ENCODE measurements around the gene TEX30. TPM values are rescaled to one million over a fixed set of nuclear protein-coding genes. Genes with fewer than 3 reads are reported as not detected.
A peak's percentile ranks its signal among the peaks of the same experiment; 100 is the strongest.

TEX30 gene
- 5.9 TPM for total RNA-seq
- long read RNA-seq, transcript TEX30-206 (6 exons, 1,165 nt) = major isoform, 9 of 13 reads
- long read RNA-seq, partial matches to known transcripts = 1 of 13 reads
- long read RNA-seq, other reads (novel, unspliced or antisense) = 1 of 13 reads

DNA sequence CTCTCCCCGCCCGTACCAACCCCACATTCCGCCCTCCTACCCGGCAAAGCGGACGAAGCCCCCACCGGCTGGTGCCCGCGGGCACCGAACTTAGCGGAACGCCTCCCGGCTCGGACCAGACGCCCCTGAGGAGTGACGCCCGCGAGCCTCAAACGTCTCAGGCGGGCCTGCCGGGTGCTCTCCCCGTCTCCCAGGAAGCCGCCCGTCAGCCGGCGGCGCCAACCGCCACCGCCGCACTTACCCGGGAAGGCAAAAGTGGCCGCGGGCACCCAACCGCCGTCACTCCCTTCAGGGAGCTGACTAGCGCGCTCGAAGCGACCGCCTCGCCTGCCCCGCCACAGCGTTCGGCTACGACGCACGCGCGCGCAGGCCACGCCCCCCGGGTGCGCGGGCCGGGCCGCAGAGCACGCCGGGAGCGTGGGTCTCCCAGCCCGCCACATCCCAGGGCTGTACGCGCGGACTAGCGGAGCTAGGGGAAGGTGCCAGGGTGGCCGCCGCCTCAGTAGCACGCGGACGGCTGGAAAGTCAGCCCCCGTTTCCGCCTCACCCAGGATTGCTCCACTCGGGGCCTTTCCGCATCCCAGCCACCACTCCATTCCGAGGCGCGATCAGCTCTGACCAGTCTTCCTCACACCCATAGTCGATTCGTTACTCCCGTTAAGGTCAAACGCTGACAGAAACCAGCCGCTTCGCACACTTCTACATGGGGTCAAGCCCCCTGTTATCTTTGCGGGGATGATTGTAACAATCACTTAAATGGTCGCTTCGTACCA is at the start of gene TEX30:
Gene TEX30 (minus strand): TSS at position 346 of the 773 bp plus-strand sequence. CDS start 3,760 bp downstream, outside the sequence.
- intact Hi-C loops (cut with DNase I) = loop anchor here (1.0 to 2.0 kb wide), 2 partner anchors 27 to 181 kb away; no protein-coding TSS in a partner anchor
- DNase-seq (ENCODE audit: low spot score) = peak; percentile 91

DNA sequence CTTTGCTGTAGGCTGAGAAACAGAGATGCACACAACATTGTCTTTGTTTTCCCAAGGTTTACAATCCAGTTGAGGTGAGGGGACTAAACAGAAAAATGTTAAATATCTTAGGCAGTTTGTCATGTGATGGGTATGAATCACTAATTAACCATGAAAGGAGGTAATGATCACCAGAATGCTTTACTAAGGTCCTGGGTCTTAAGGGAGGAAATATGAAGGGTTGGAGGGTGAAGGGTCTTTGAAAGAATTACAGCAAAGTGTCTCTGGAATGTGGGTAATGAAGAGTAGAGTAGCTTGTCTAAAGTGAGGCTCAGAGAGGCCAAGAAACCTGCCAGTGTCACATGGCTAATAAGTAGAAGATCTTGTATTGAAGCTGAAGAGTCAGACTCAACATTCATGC is 44.3 kb upstream of the TEX30 start:
- intact Hi-C loops (cut with DNase I) = no loop called here
- no peak for DNase-seq (ENCODE audit: low spot score)

DNA sequence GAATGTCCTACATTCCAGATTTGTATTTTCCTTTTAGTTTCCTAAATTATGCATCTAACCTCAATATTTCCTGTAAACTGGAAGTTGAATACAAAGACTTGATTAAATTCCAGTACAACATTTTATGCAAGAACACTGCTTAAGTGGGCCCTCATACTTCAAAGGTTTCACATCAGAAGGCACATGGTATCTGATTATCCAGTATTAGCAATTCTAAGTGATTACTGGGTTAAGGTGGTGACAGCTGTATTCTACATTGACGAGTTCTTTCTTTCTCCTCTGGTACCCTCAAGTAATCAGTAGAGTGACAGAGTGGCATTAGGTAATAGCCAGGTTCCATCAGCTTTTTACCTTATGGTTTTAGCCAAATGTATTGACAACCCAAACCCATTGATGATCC is 43.7 kb upstream of the TEX30 start:
- no peak for DNase-seq (ENCODE audit: low spot score)
- intact Hi-C loops (cut with DNase I) = no loop called here

DNA sequence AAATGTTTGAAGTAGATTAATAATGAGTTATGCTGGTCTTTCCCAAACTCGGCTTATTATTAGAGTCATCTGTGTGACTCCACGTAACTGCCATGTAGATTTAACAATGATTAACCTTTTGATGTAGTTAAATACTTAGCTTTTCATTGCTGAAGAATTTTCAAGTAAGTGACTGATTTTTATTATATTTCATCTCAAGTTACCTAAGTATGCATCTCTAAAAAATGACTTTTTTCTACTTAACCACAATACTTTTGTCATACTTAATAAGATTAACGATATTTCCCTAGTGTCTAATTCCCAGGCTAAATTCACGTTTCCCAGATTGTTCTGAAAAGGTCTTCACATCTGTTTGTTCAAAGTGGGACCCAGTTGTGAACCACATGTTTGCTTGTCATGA is 43.1 kb upstream of the TEX30 start:
- DNase-seq (ENCODE audit: low spot score) = no peak
- intact Hi-C loops (cut with DNase I) = no loop called here

DNA sequence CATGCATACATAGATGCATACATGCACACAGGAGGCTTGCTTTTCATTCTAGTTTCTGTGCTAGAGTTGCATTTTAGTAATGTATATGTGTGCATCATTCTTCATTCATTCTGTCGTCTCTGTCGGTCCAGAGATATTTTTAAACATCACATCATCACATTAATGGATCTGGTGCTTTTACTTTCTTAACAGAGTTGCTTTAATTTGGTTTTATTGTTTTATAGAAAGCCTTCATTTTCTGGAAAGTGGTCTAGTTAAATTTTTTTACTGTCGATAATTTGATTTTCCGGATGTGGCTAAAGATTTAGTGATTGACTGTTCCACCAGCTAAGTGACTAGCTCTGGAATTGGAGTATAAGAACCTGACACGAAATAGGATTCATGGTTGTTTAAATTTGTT is 42.2 kb upstream of the TEX30 start:
- intact Hi-C loops (cut with DNase I) = no loop called here
- DNase-seq (ENCODE audit: low spot score) = no peak

DNA sequence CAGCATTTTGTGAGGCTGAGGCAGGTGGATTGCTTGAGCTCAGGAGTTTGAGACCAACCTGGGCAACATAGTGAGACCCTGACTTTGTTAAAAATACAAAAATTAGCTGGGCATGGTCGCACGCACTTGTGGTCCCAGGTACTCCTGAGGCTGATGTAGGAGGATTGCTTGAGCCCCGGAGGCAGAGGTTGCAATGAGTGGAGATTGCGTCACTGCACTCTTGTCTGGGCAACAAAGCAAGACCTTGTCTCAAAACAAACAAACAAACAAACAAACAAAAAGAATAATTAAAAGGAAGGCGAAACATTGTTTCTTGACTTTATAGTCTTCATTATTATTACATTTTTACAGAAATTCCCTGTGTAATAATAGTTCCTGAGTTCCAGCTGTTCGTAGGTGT is 41.2 kb upstream of the TEX30 start:
- DNase-seq (ENCODE audit: low spot score) = no peak
- intact Hi-C loops (cut with DNase I) = no loop called here

DNA sequence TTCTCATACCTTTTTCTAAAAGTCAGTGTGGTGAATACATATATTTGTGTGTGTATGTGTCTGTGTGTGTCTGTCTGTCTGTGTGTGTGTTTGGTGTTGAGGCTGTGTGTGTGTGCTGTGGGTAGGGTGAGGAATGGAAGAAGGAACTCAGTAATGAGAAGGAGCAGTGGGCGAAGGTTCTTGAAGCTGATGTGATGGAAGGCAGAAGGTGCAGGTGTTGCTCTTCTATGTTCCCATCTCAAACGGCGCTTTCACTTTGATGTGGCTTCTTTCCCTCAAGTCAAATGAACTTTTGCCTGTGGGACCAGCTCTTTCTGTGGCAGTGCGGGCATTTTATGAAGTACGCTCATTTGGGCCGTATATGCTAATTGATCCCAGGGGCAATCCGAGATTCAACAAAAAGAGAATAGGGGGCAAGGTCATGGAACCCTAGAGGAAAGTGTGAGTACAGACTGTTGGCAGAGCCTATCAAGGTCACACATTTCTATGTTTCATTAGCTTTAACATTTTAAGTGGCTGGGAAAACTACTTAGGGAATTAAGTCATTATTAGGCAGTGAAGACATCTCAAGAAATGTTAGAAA is 40.5 kb upstream of the TEX30 start:
- intact Hi-C loops (cut with DNase I) = no loop called here
- no peak for DNase-seq (ENCODE audit: low spot score)

DNA sequence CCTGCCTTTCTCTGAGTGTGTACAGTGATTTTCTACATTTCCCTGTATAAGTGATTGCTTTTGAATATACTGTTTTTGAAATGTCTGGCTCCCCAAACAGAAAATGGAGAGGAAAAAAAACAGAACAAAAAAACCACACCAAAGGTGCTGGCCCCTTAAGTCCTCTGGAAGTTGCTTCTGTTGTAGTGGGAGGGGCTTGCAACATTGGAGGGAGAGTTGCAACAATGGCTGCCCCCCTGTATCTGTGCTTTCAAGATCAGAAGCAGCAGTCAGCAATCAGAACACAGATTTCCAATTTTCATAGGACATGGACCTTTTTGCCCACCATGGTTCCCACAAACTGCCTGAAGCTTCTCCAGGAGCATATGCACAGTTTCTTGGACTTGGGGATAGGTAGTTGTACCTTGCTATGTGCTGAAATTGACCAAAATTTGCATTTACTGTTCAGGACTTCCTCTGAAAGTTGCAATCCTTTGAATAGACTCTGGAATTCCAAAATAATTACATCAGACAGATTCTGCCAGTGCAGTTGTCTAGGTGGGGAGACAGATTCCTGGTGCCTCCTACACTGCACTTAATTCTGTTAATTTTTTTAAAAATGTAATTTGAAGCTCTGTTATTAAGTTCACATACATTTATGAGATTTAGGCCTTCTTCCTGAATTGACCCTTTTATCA is 39.2 kb upstream of the TEX30 start:
- intact Hi-C loops (cut with DNase I) = no loop called here
- DNase-seq (ENCODE audit: low spot score) = no peak

DNA sequence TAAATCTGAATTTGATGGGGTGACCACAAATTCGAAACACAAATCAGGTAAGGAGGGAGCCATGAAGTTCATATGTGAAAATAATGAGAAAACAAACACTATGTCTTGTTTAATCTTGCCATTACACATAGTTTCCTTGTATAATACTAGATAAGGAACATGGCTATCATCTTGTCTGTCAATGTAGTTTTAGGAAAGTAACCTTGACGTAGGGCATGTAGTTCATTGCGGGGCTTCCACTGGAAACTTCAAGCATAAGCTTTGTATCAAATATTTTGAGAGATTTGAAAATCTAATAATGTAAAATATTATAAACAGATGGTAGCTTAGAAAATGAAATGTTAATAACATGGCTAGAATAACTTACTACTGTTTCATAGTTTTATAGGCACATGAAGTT is 34.1 kb upstream of the TEX30 start:
- intact Hi-C loops (cut with DNase I) = no loop called here
- DNase-seq (ENCODE audit: low spot score) = no peak

DNA sequence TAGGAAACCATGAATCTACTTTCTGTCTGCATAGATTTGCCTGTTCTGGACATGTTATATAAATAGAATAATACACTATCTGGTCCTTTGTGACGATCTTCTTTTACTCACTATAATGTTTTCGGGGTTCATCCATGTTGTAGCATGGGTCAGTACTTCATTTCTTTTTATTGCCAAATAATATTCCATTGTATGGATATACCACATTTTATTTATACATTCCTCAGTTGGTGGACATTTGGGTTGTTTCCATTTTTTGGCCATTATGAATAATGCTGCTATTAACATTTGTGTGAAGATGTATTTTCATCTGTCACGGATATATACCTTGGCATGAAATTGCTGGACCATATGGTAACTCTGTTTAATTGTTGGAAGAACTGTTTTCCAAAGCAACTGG is 32.1 kb upstream of the TEX30 start:
- intact Hi-C loops (cut with DNase I) = no loop called here

DNA sequence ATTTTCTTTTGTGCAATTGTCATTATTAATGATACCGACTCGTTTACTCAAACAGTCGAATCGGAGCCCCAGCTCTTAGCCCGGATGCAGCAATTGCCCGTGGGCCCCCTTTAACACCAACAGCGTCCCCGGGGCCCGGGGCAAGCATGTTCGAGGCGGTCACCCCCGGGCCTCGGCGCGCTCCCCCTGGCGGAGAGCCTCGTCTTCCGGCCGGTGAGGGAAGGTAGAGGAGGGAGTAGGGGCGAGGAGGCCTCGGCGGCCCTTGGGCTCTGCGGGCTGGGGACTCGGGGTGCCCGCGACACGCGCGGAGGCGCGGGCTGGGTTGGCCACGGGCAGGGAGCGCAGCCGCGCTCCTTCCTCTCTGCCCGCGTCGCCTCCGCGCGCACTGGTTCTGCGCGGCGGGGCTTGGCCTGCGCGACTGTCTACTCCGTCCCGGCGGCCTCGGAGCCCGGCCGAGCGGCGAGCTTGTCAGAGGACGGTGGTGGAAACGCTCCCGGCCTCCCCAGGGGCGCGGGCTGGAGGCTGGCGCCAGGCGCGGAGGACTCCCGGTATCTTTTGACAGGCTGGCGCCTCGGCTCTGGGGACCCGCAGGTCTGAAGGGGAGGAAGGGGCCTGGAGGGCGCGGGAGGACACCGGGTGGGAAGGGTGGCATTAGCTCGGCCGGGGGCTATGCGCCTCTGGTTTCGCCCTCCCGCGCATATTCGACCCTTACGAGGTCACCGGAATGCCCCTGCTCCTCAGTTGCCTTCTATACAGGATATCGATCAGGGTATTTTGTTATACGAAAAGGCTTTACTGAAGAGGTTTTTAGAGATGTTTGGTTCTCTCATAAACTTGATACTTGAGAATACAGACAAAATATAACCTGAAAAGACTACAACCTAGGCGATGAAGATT is 26.8 kb upstream of the TEX30 start:
- intact Hi-C loops (cut with DNase I) = loop anchor here (1.0 kb wide), 1 partner anchor 27 kb away; the partner anchor contains the start of gene TEX30
- peak; percentile 87 for DNase-seq (ENCODE audit: low spot score)

More for the DNA sequence above, 32.1 kb upstream of the TEX30 start:
- DNase-seq (ENCODE audit: low spot score) = no peak

DNA sequence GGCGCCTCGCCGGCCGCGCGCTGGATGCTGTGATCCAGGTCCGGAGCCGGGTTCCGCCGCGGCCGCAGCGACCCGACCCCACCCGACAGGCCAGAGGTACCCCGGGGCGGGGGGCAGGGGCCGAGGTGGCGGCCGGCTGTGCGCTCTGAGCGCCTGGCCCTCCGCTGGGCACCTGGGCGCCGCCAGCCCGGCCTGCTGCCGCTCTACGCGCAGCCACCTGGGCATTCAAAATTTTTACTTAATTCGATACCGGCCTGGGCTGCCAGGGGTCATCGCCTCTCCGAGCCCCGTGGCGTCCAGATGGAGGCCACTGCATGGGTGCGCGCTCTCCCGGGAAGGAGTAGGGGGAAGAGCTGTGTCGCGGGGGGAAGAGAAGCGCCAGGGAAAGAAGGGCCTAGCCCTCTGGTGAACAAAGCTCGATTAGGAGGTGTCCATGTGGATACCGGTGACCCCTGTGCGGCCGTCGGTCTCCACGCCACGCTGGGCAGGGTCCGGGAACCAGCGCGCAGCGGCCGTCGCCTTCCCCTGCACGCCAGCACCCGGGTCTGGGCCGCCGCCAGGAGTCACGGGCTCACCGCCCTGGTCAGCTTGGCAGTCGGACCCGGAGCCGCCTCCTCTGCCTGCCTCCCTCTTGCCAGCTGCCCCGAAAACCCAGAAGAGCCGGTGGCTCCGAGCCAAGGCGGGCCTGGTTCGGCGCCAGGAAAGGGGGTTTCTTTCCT is 26.0 kb upstream of the TEX30 start:
- DNase-seq (ENCODE audit: low spot score) = no peak
- intact Hi-C loops (cut with DNase I) = loop anchor here (1.0 to 2.0 kb wide), 3 partner anchors 26 to 203 kb away; partner anchors contain the start of genes ERCC5, TEX30 and TPP2

DNA sequence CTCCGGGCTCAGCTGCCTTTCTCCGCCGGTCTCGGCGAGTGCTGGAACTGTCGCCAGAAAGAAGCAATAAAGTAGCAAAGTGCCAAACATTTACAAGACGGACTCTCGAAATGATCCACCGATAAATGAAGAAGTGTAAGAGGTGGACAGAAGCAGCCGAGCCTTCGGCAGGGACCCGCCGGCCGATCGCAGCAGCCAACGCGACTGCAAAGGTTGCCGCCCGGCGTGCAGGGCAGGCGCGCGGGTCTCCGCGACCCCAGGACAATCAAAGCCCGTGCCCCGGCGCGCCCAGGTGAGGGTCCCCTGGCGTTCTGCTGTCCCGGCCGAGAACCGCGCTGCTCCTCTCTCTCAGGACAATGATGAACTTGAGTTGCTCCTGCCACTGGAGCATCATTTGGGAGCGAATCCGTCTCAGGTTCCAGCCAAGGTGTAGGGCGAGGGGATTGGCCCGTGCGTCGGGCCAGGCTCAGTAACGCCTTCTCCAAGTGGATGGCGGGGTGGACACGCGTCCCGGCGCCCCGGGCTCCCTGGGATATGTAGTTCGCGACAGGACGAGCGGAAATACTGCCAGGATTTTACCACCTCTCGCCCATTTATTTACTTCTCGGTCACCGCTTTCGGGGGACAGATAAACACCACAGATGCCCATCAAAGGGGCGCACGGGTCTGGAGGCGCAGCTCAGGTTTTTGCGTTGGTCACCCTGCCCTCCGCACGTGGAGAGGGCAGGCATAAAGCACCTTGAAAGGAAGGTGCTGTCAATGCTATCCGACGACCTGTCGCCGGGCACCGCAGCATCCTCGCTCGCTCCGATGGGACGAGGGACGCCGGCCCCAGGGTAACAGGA is 25.2 kb upstream of the TEX30 start, which contains the start of the genes BIVM and POGLUT2:
Gene BIVM (plus strand): TSS at position 539 of the 845 bp plus-strand sequence. CDS start 8,149 bp downstream, outside the sequence.
Gene POGLUT2 (minus strand): TSS at position 396 of the 845 bp plus-strand sequence. CDS start 306 bp downstream, at position 90.
- intact Hi-C loops (cut with DNase I) = loop anchor here (2.0 kb wide), 2 partner anchors 48 to 202 kb away; partner anchors contain the start of genes ERCC5 and TPP2

DNA sequence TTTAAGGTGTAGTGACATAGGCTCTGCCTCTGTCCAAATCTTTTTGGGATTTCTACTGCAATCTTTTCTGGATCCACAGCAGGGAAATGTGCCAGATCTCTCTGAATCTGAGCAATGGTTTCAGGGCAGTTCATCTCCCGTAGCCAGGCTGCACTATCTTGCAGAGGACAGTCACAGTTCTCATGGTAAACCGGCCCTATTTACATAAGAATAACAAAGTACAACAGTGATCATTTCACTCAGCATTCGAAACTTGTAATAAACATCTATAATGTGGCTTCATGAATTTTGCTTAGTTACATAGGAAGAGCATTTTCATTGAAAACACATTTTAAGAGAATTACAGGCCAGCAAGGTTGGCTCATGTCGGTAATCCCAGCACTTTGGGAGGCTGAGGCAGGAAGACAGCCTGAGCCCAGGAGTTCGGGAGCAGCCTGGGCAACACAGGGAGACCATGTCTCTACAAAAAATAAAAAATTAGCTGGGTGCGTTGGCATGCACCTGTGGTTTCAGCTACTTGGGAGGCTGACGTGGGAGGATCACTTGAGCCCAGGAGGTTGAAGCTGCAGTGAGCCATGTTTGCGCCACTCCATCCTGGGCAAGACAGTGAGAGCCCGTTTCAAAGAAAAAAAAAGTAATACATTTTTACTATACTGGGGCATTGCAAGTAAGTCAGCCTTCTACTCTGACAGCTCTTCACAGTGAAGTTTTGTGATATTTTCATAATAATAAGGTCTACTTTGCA is 20.2 kb upstream of the TEX30 start:
- DNase-seq (ENCODE audit: low spot score) = no peak
- intact Hi-C loops (cut with DNase I) = no loop called here

More for the DNA sequence above, 25.2 kb upstream of the TEX30 start, which contains the start of the genes BIVM and POGLUT2:
- DNase-seq (ENCODE audit: low spot score) = peak; percentile 93

DNA sequence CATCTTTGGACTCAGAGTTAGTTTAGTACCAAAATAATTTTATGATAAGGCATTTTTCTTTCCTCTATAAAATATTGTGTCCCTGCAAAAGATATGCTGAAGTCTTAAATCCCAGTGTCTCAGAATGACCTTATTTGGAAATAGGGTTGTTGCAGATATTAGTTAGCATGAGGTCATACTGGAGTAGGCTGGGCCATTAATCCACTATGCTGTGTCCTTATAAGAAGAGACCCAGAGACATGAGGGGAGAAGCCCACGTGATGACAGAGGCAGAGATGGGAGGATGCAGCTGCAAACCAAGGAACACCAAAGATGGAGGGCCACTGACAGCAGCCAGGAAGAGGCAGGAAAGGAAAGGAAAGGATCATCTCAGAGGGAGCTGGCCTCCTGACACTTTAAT is 18.8 kb upstream of the TEX30 start:
- intact Hi-C loops (cut with DNase I) = no loop called here
- DNase-seq (ENCODE audit: low spot score) = no peak

DNA sequence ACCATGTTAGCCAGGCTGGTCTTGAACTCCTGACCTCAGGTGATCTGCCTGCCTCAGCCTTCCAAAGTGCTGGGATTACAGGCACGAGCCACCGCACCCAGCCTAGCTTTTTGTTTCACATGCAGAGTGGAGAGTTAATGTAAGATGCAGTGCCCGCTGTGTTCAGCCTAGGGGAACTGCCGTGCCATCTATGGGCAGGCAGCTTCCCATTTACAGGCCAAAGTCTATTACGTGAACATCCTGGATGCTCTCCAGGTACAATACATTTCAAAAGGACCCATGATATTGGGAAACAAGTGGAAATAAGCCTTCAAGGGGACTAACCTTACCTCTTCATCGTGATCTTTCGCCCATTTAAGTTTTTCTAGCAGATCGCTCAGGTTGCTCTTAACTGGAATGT is 15.1 kb upstream of the TEX30 start:
- intact Hi-C loops (cut with DNase I) = no loop called here
- DNase-seq (ENCODE audit: low spot score) = no peak

DNA sequence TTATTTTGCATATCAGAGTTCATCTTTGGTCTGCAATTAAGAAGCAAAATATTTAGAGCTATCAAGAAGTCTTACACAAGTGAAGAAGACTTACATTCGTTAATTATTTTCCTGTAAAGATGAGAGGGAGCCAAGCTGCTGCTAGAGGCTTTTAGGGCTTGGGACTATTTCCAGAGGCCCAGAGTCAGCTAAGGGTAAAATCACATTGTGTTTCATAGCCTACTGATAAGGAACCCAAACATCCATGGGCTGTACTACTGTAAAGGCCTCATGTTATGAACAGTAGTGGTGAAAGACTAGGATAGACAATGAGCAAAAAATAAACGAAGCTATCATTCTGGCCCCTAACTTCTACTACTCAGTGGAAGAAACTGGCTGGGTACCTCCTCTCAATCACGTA is 10.9 kb upstream of the TEX30 start:
- no peak for DNase-seq (ENCODE audit: low spot score)
- intact Hi-C loops (cut with DNase I) = no loop called here

Data from cardiac septum (tissue), 1 donor.